Measurements from ENCODE around the gene SFRP2.

SFRP2 gene

GRCh38 chr4:153814789-153815188 is 25.9 kb upstream of the SFRP2 start:
- no peak overlapping the region for H3K4me3 ChIP-seq (ENCODE audit: low read length)
- no peak overlapping the region for H2AFZ ChIP-seq (ENCODE audit: low read depth, low read length)
- no peaks in the 10 kb centered on the region for H3K4me1 ChIP-seq (ENCODE audit: insufficient read depth, low read length)
- no peaks in the 10 kb centered on the region for H3K36me3 ChIP-seq (ENCODE audit: insufficient read depth, low read length)
- H3K9me3 ChIP-seq (ENCODE audit: low read length) = peaks cover 11% of the 10 kb centered on the region
- no peaks in the 10 kb centered on the region for H3K27me3 ChIP-seq (ENCODE audit: insufficient read depth, low read length)

- Histone ChIP-seq H2AFZ (ENCODE audit: low read depth, low read length) (no peak overlapping the region), H3K4me3 (ENCODE audit: low read length) (no peak overlapping the region), H3K27me3 (ENCODE audit: insufficient read depth, low read length) (no peaks in the 10 kb centered on the region), H3K9me3 (ENCODE audit: low read length) (peaks cover 4% of the 10 kb centered on the region), H3K4me1 (ENCODE audit: insufficient read depth, low read length) (no peaks in the 10 kb centered on the region), H3K36me3 (ENCODE audit: insufficient read depth, low read length) (no peaks in the 10 kb centered on the region)
Observed at GRCh38 chr4:153809916-153810810, 21.3 kb upstream of the SFRP2 start.

GRCh38 chr4:153809307-153809706 is 20.4 kb upstream of the SFRP2 start:
- Histone ChIP-seq H3K36me3 (ENCODE audit: insufficient read depth, low read length) (no peaks in the 10 kb centered on the region), H3K9me3 (ENCODE audit: low read length) (peaks cover 4% of the 10 kb centered on the region), H3K27me3 (ENCODE audit: insufficient read depth, low read length) (no peaks in the 10 kb centered on the region), H3K4me3 (ENCODE audit: low read length) (no peak overlapping the region), H2AFZ (ENCODE audit: low read depth, low read length) (no peak overlapping the region), H3K4me1 (ENCODE audit: insufficient read depth, low read length) (no peaks in the 10 kb centered on the region)

- Histone ChIP-seq H3K4me3 (ENCODE audit: low read length) (no peak overlapping the region), H2AFZ (ENCODE audit: low read depth, low read length) (no peak overlapping the region), H3K9me3 (ENCODE audit: low read length) (peaks cover 2% of the 10 kb centered on the region), H3K27me3 (ENCODE audit: insufficient read depth, low read length) (no peaks in the 10 kb centered on the region), H3K4me1 (ENCODE audit: insufficient read depth, low read length) (no peaks in the 10 kb centered on the region), H3K36me3 (ENCODE audit: insufficient read depth, low read length) (no peaks in the 10 kb centered on the region)
Observed at GRCh38 chr4:153808175-153808574, 19.3 kb upstream of the SFRP2 start.

GRCh38 chr4:153806073-153806472 is 17.2 kb upstream of the SFRP2 start:
- H3K36me3 ChIP-seq (ENCODE audit: insufficient read depth, low read length) = no peaks in the 10 kb centered on the region
- H3K4me1 ChIP-seq (ENCODE audit: insufficient read depth, low read length) = no peaks in the 10 kb centered on the region
- no peak overlapping the region for H2AFZ ChIP-seq (ENCODE audit: low read depth, low read length)
- H3K4me3 ChIP-seq (ENCODE audit: low read length) = no peak overlapping the region
- no peaks in the 10 kb centered on the region for H3K27me3 ChIP-seq (ENCODE audit: insufficient read depth, low read length)
- H3K9me3 ChIP-seq (ENCODE audit: low read length) = peaks cover 2% of the 10 kb centered on the region

- Histone ChIP-seq H3K27me3 (ENCODE audit: insufficient read depth, low read length) (no peaks in the 10 kb centered on the region), H3K4me3 (ENCODE audit: low read length) (no peak overlapping the region), H3K36me3 (ENCODE audit: insufficient read depth, low read length) (no peaks in the 10 kb centered on the region), H3K4me1 (ENCODE audit: insufficient read depth, low read length) (no peaks in the 10 kb centered on the region), H2AFZ (ENCODE audit: low read depth, low read length) (no peak overlapping the region), H3K9me3 (ENCODE audit: low read length) (no peaks in the 10 kb centered on the region)
Observed at GRCh38 chr4:153804722-153805121, 15.8 kb upstream of the SFRP2 start.

GRCh38 chr4:153799694-153800074 is 10.8 kb upstream of the SFRP2 start:
- no peak overlapping the region for H2AFZ ChIP-seq (ENCODE audit: low read depth, low read length)
- no peaks in the 10 kb centered on the region for H3K27me3 ChIP-seq (ENCODE audit: insufficient read depth, low read length)
- H3K9me3 ChIP-seq (ENCODE audit: low read length) = no peaks in the 10 kb centered on the region
- H3K4me1 ChIP-seq (ENCODE audit: insufficient read depth, low read length) = no peaks in the 10 kb centered on the region
- no peak overlapping the region for H3K4me3 ChIP-seq (ENCODE audit: low read length)
- H3K36me3 ChIP-seq (ENCODE audit: insufficient read depth, low read length) = no peaks in the 10 kb centered on the region

- Histone ChIP-seq H3K27me3 (ENCODE audit: insufficient read depth, low read length) (no peaks in the 10 kb centered on the region), H3K36me3 (ENCODE audit: insufficient read depth, low read length) (no peaks in the 10 kb centered on the region), H3K4me1 (ENCODE audit: insufficient read depth, low read length) (peaks cover under 1% of the 10 kb centered on the region), H3K4me3 (ENCODE audit: low read length) (no peak overlapping the region), H3K9me3 (ENCODE audit: low read length) (no peaks in the 10 kb centered on the region), H2AFZ (ENCODE audit: low read depth, low read length) (no peak overlapping the region)
Observed at GRCh38 chr4:153798901-153799693, 10.2 kb upstream of the SFRP2 start.

- H2AFZ ChIP-seq (ENCODE audit: low read depth, low read length) = no peak overlapping the region
- H3K27me3 ChIP-seq (ENCODE audit: insufficient read depth, low read length) = no peaks in the 10 kb centered on the region
- H3K4me3 ChIP-seq (ENCODE audit: low read length) = no peak overlapping the region
- H3K9me3 ChIP-seq (ENCODE audit: low read length) = no peaks in the 10 kb centered on the region
- H3K36me3 ChIP-seq (ENCODE audit: insufficient read depth, low read length) = no peaks in the 10 kb centered on the region
- H3K4me1 ChIP-seq (ENCODE audit: insufficient read depth, low read length) = peaks cover 7% of the 10 kb centered on the region
Observed at GRCh38 chr4:153798420-153798819, 9.5 kb upstream of the SFRP2 start.

GRCh38 chr4:153794006-153794405 is 5.1 kb upstream of the SFRP2 start:
- Histone ChIP-seq H3K27me3 (ENCODE audit: insufficient read depth, low read length) (no peaks in the 10 kb centered on the region), H3K4me1 (ENCODE audit: insufficient read depth, low read length) (peaks cover 14% of the 10 kb centered on the region), H3K36me3 (ENCODE audit: insufficient read depth, low read length) (peaks cover 5% of the 10 kb centered on the region), H3K9me3 (ENCODE audit: low read length) (peaks cover 4% of the 10 kb centered on the region), H3K4me3 (ENCODE audit: low read length) (no peak overlapping the region), H2AFZ (ENCODE audit: low read depth, low read length) (no peak overlapping the region)

- Histone ChIP-seq H3K4me1 (ENCODE audit: insufficient read depth, low read length) (peaks cover 14% of the 10 kb centered on the region), H3K27me3 (ENCODE audit: insufficient read depth, low read length) (no peaks in the 10 kb centered on the region), H3K4me3 (ENCODE audit: low read length) (no peak overlapping the region), H3K9me3 (ENCODE audit: low read length) (peaks cover 4% of the 10 kb centered on the region), H2AFZ (ENCODE audit: low read depth, low read length) (no peak overlapping the region), H3K36me3 (ENCODE audit: insufficient read depth, low read length) (peaks cover 5% of the 10 kb centered on the region)
Observed at GRCh38 chr4:153792618-153793247, 3.9 kb upstream of the SFRP2 start.

- H3K27me3 ChIP-seq (ENCODE audit: insufficient read depth, low read length) = no peaks in the 10 kb centered on the region
- H3K4me1 ChIP-seq (ENCODE audit: insufficient read depth, low read length) = peaks cover 14% of the 10 kb centered on the region
- no peak overlapping the region for H3K4me3 ChIP-seq (ENCODE audit: low read length)
- H2AFZ ChIP-seq (ENCODE audit: low read depth, low read length) = no peak overlapping the region
- peaks cover 4% of the 10 kb centered on the region for H3K9me3 ChIP-seq (ENCODE audit: low read length)
- H3K36me3 ChIP-seq (ENCODE audit: insufficient read depth, low read length) = peaks cover 5% of the 10 kb centered on the region
Observed at GRCh38 chr4:153791746-153792617, 3.1 kb upstream of the SFRP2 start.

Measured in neuron (in vitro differentiated cells).